Endothelial cell of umbilical vein (primary cell): ENCODE results near the gene ASB8. TPM values are rescaled to one million over a fixed set of nuclear protein-coding genes. Genes with fewer than 3 reads are reported as not detected.

Source experiments
- BruUV-seq: library from RNA; stranded (reverse); fragments of 400-500 nt; replicated peaks from 2 replicates; lab custom pipeline; 2021; lab: Mats Ljungman, UMichigan
- CTCF ChIA-PET: fragments of 300-600, 350-600 bp; sonication (Branson Sonifier 250); formaldehyde crosslinking; loops from one replicate; lab custom pipeline; 2021; ENCODE audit warnings: antibody characterized with exemption, inconsistent platforms; lab: Charles Lee
- POLR2A ChIA-PET: fragments of 300-600, 350-600 bp; sonication (Branson Sonifier 250); formaldehyde crosslinking; loops from one replicate; lab custom pipeline; 2021; ENCODE audit warnings: antibody characterized with exemption, inconsistent platforms; lab: Charles Lee
- DNase-seq: peaks from one replicate; pipeline ENCODE4 v3.0.0-alpha.2; 2011; ENCODE audit warnings: low read depth, low spot score
- FAIRE-seq: peaks from 2 replicates; lab custom pipeline; 2011; peaks lifted over from hg19 to GRCh38; lab: Jason Lieb, UNC
- H2AFZ ChIP-seq: 2 replicates; pipeline ENCODE4 v1.6.0; 2012; ENCODE audit warnings: low read depth, low read length, control low read depth, inconsistent platforms
- H3K27ac ChIP-seq: 2 replicates; pipeline ENCODE4 v1.5.1; 2011; ENCODE audit warnings: low read depth, mild to moderate bottlenecking, control low read depth, low read length, moderate library complexity; ENCODE audit not compliant: insufficient read depth
- H3K27me3 ChIP-seq, 2 experiments: 2 replicates each; pipeline versions ENCODE4 v1.6.0 to v1.6.1; 2011; ENCODE audit warnings: low read length in 2 of 2, mixed read lengths in 1 of 2; ENCODE audit not compliant: control insufficient read depth in 2 of 2, insufficient read depth in 2 of 2
- H3K36me3 ChIP-seq, 2 experiments: 2 replicates in 1 of 2; 3 replicates in 1 of 2; pipeline ENCODE4 v1.5.1; 2011; ENCODE audit warnings: low read length in 2 of 2, mild to moderate bottlenecking in 1 of 2, moderate library complexity in 1 of 2; ENCODE audit not compliant: control insufficient read depth in 2 of 2, insufficient read depth in 2 of 2; ENCODE audit errors: extremely low read depth in 1 of 2
- H3K4me1 ChIP-seq: 3 replicates; pipeline ENCODE4 v1.5.1; 2011; ENCODE audit warnings: mild to moderate bottlenecking, low read length; ENCODE audit not compliant: control insufficient read depth, insufficient read depth; ENCODE audit errors: extremely low read depth
- H3K4me2 ChIP-seq: 2 replicates; pipeline ENCODE4 v1.6.1; 2011; ENCODE audit warnings: low read length, control low read depth, mixed read lengths; ENCODE audit not compliant: insufficient read depth
- H3K4me3 ChIP-seq, 3 experiments: fragments of 200-600 bp in 1 of 3; sonication (generic), shearing (Covaris generic) in 1 of 3; replicated peaks in 1 of 3; 2 replicates each; pipeline ENCODE4 v1.5.1; 2011 to 2016; ENCODE audit warnings: control low read depth in 3 of 3, low read length in 3 of 3, mild to moderate bottlenecking in 2 of 3, inconsistent platforms in 1 of 3, low read depth in 1 of 3, moderate library complexity in 1 of 3; ENCODE audit not compliant: insufficient read depth in 1 of 3
- H3K79me2 ChIP-seq: 2 replicates; pipeline ENCODE4 v1.6.0; 2012; ENCODE audit warnings: low read length, inconsistent platforms; ENCODE audit not compliant: control insufficient read depth, insufficient read depth
- H3K9ac ChIP-seq: replicated peaks from 2 replicates; pipeline ENCODE3; 2011; ENCODE audit warnings: low read length, control low read depth; ENCODE audit not compliant: insufficient read depth; ENCODE audit errors: extremely low read depth
- H3K9me1 ChIP-seq: replicated peaks from 3 replicates; pipeline ENCODE4 v1.6.0; 2011; ENCODE audit warnings: mild to moderate bottlenecking, low read length; ENCODE audit not compliant: control insufficient read depth, insufficient read depth; ENCODE audit errors: extremely low read depth
- H3K9me3 ChIP-seq: replicated peaks from 2 replicates; pipeline ENCODE4 v1.5.1; 2012; ENCODE audit warnings: low read length, inconsistent platforms; ENCODE audit not compliant: control insufficient read depth, insufficient read depth
- H4K20me1 ChIP-seq: replicated peaks from 2 replicates; pipeline ENCODE3; 2011; ENCODE audit warnings: mild to moderate bottlenecking, low read length; ENCODE audit not compliant: control insufficient read depth, insufficient read depth; ENCODE audit errors: extremely low read depth
- EZH2 ChIP-seq: IDR thresholded peaks from 2 replicates; pipeline ENCODE4 v1.6.1; 2012; ENCODE audit warnings: borderline replicate concordance, low read depth, mild to moderate bottlenecking, moderate library complexity, low read length, inconsistent platforms; ENCODE audit not compliant: severe bottlenecking
- FOS ChIP-seq: IDR thresholded peaks from 2 replicates; pipeline ENCODE4 v1.6.1; 2011; ENCODE audit warnings: mild to moderate bottlenecking, low read length, moderate library complexity, borderline replicate concordance; ENCODE audit not compliant: insufficient read depth
- GATA2 ChIP-seq: IDR thresholded peaks from 2 replicates; pipeline ENCODE4 v1.7.0; 2011; ENCODE audit warnings: low read depth, mild to moderate bottlenecking, moderate library complexity, mixed read lengths, low read length; ENCODE audit not compliant: insufficient read length, insufficient read depth
- JUN ChIP-seq: IDR thresholded peaks from 2 replicates; pipeline ENCODE4 v1.6.1; 2011; ENCODE audit warnings: borderline replicate concordance, low read depth; ENCODE audit not compliant: insufficient read length, insufficient read depth
- MYC ChIP-seq: IDR thresholded peaks from one replicate; pipeline ENCODE4 v1.6.1; 2011; ENCODE audit warnings: mild to moderate bottlenecking, low read depth, low read length
- POLR2A ChIP-seq: IDR thresholded peaks from 2 replicates; pipeline ENCODE4 v1.6.1; 2012; ENCODE audit warnings: low read depth, mild to moderate bottlenecking, control low read depth, low read length
- POLR2AphosphoS5 ChIP-seq: IDR thresholded peaks from 2 replicates; pipeline ENCODE4 v1.6.1; 2012; ENCODE audit warnings: low read depth, mild to moderate bottlenecking, control low read depth, low read length, moderate library complexity; ENCODE audit not compliant: insufficient read depth
- dilution Hi-C: fragments of 300-500 bp; cut with MboI; formaldehyde crosslinking; loops from one replicate; pipeline ENCODE4 v1.15.0; 2019; ENCODE audit warnings: low sequenced_read_pairs; ENCODE audit not compliant: extremely low pct_ligation_motif_present
- intact Hi-C: fragments of 100-400 bp; cut with micrococcal nuclease; formaldehyde crosslinking; loops from one replicate; pipeline ENCODE4 v1.10.0; 2022
- polyA plus RNA-seq, 4 experiments: library from polyadenylated mRNA; depleted of rRNA in 3 of 4; stranded (reverse) in 3 of 4; unstranded in 1 of 4; fragments of >200 nt; gene quantifications; 2 replicates each; pipeline versions ENCODE4 v1.2.1 to v1.2.3, GENCODE V29; 2011 to 2012; ENCODE audit warnings: missing spikeins in 1 of 4
- total RNA-seq: library from RNA; stranded (reverse); gene quantifications from 2 replicates; pipeline ENCODE4 v1.2.3, GENCODE V29; 2021
- TF ChIP-seq, protein P1 (sequence below): IDR thresholded peaks from 2 replicates; pipeline ENCODE4 v1.6.1; 2011; ENCODE audit not compliant: insufficient read depth, insufficient read length
- TF ChIP-seq, protein P2 (sequence below), 2 donors: IDR thresholded peaks; 1 replicate in 1 of 2; 2 replicates in 1 of 2; pipeline ENCODE4 v1.5.1; 2011; ENCODE audit warnings: low read length in 2 of 2, mild to moderate bottlenecking in 2 of 2, moderate library complexity in 2 of 2, control low read depth in 1 of 2, inconsistent platforms in 1 of 2, low read depth in 1 of 2; ENCODE audit not compliant: insufficient read depth in 1 of 2; ENCODE audit errors: extremely low read depth in 1 of 2

Gene ASB8
- total and polyA plus RNA-seq, 2 donors (not counting 3 experiments of a cell fraction or from before 2014, with no cell fraction given), result 14.9 to 29.7 TPM

DNA sequence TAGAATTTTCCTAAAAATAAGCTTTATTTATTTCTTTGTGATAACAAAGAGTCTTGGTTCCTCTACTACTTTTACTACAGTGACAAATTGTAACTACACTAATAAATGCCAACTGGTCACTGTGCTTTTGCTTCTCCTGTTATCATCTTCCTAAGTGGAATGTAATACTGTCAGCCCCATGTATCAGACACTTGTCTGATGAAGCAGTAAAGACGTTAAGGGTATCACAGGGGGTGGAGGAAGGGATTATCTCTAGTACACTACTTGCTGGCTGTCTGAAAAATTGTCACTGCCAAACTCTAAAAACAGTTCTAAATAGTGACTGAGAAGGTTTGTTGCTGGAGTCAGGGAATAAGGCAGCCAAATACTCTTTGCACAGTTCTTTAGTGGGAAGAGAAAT lies 11.3 kb downstream of the ASB8 start:
- Histone ChIP-seq H3K9ac (no peak overlapping the region), H3K4me2 (no peak overlapping the region), H3K9me3 (no peaks in the 10 kb centered on the region), H2AFZ (no peak overlapping the region), H3K9me1 (no peaks in the 10 kb centered on the region), H4K20me1 (peaks cover 2% of the 10 kb centered on the region), H3K27me3 (no peaks in the 10 kb centered on the region), H3K79me2 (no peaks in the 10 kb centered on the region), H3K27ac (no peak overlapping the region), H3K4me3 (no peak overlapping the region), H3K36me3 (peaks cover 21 to 22% of the 10 kb centered on the region in 2 experiments), H3K4me1 (no peaks in the 10 kb centered on the region)
- CTCF ChIA-PET, result interaction anchor here (1.3 kb wide), 1 partner anchor 472 kb away, joined by 4 read pairs; no protein-coding TSS in a partner anchor
- no peak for FAIRE-seq
- DNase-seq, result no peak
- POLR2A ChIA-PET, result no interaction called here
- no TSS peak for BruUV-seq
- dilution Hi-C loops, result no loop called here
- intact Hi-C loops, result no loop called here
- TF ChIP-seq EZH2 (no peak), JUN (no peak), FOS (no peak), GATA2 (no peak), POLR2A (no peak), MYC (no peak), POLR2AphosphoS5 (no peak)
- TF ChIP-seq, protein P1, sequence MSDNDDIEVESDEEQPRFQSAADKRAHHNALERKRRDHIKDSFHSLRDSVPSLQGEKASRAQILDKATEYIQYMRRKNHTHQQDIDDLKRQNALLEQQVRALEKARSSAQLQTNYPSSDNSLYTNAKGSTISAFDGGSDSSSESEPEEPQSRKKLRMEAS, result no peak
- TF ChIP-seq, protein P2, sequence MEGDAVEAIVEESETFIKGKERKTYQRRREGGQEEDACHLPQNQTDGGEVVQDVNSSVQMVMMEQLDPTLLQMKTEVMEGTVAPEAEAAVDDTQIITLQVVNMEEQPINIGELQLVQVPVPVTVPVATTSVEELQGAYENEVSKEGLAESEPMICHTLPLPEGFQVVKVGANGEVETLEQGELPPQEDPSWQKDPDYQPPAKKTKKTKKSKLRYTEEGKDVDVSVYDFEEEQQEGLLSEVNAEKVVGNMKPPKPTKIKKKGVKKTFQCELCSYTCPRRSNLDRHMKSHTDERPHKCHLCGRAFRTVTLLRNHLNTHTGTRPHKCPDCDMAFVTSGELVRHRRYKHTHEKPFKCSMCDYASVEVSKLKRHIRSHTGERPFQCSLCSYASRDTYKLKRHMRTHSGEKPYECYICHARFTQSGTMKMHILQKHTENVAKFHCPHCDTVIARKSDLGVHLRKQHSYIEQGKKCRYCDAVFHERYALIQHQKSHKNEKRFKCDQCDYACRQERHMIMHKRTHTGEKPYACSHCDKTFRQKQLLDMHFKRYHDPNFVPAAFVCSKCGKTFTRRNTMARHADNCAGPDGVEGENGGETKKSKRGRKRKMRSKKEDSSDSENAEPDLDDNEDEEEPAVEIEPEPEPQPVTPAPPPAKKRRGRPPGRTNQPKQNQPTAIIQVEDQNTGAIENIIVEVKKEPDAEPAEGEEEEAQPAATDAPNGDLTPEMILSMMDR (IDR thresholded peaks at IDR 0.05; ENCODE audit: extremely low read depth in 1 of 2, insufficient read depth in 1 of 2, low read depth in 1 of 2, low read length in 2 of 2), result no peak
